ENCODE measurements around the gene ZFP36L2. TPM values are rescaled to one million over a fixed set of nuclear protein-coding genes. Genes with fewer than 3 reads are reported as not detected.
A peak's percentile ranks its signal among the peaks of the same experiment; 100 is the strongest.

Gene ZFP36L2
- total RNA-seq, 3 donors from 2014 or later: 111 to 155 (median 124) TPM

GRCh38 chr2:43215673-43216255, 10.6 kb downstream of the ZFP36L2 start:
- intact Hi-C loops (cut with DNase I; ENCODE audit: low total_unique reads): loop anchor here (2.0 to 10.0 kb wide), 2 partner anchors 41 to 81 kb away; no protein-coding TSS in a partner anchor
- Histone ChIP-seq H3K4me3 (no peak overlapping the region), H3K9me3 (no peaks in the 10 kb centered on the region), H3K27ac (no peak overlapping the region), H3K27me3 (no peaks in the 10 kb centered on the region), H3K36me3 (no peaks in the 10 kb centered on the region), H3K4me1 (peaks cover 0 to 22% of the 10 kb centered on the region in 2 donors)
- no peak for DNase-seq (ENCODE audit: low spot score in 2 of 2)
- TF ChIP-seq POLR2A (IDR thresholded peaks at IDR 0.05): no peak
- no peak for TF ChIP-seq CTCF (IDR thresholded peaks at IDR 0.05)
- TF ChIP-seq POLR2AphosphoS5 (IDR thresholded peaks at IDR 0.05): no peak

- no peaks in the 10 kb centered on the region for H3K9me3 ChIP-seq
- H3K27me3 ChIP-seq: no peaks in the 10 kb centered on the region
- no peak for DNase-seq (ENCODE audit: low spot score in 2 of 2)
- H3K36me3 ChIP-seq: no peaks in the 10 kb centered on the region
- H3K27ac ChIP-seq: no peak overlapping the region
- H3K4me3 ChIP-seq: no peak overlapping the region
- intact Hi-C loops (cut with DNase I; ENCODE audit: low total_unique reads): loop anchor here (10.0 kb wide), 1 partner anchor 79 kb away; no protein-coding TSS in a partner anchor
- H3K4me1 ChIP-seq: peaks cover 0 to 18% of the 10 kb centered on the region in 2 donors
- TF ChIP-seq CTCF (IDR thresholded peaks at IDR 0.05): no peak
- TF ChIP-seq POLR2A (IDR thresholded peaks at IDR 0.05): no peak
- TF ChIP-seq POLR2AphosphoS5 (IDR thresholded peaks at IDR 0.05): no peak
Measured at GRCh38 chr2:43214253-43214652, 12.2 kb downstream of the ZFP36L2 start.

- no peak for DNase-seq (ENCODE audit: low spot score in 2 of 2)
- intact Hi-C loops (cut with DNase I; ENCODE audit: low total_unique reads): loop anchor here (10.0 kb wide), 1 partner anchor 78 kb away; no protein-coding TSS in a partner anchor
- Histone ChIP-seq H3K9me3 (no peaks in the 10 kb centered on the region), H3K4me3 (no peak overlapping the region), H3K27ac (peak overlapping the region in 1 of 2 donors; percentile 44), H3K4me1 (peaks cover 0 to 5% of the 10 kb centered on the region in 2 donors), H3K36me3 (no peaks in the 10 kb centered on the region), H3K27me3 (no peaks in the 10 kb centered on the region)
- no peak for TF ChIP-seq CTCF (IDR thresholded peaks at IDR 0.05)
- no peak for TF ChIP-seq POLR2AphosphoS5 (IDR thresholded peaks at IDR 0.05)
- no peak for TF ChIP-seq POLR2A (IDR thresholded peaks at IDR 0.05)
Measured at GRCh38 chr2:43212931-43213330, 13.5 kb downstream of the ZFP36L2 start.

GRCh38 chr2:43212216-43212835, 14.1 kb downstream of the ZFP36L2 start:
- Histone ChIP-seq H3K4me3 (no peak overlapping the region), H3K36me3 (no peaks in the 10 kb centered on the region), H3K9me3 (no peaks in the 10 kb centered on the region), H3K27ac (peak overlapping the region in 1 of 2 donors; percentile 44), H3K4me1 (no peaks in the 10 kb centered on the region), H3K27me3 (no peaks in the 10 kb centered on the region)
- no peak for TF ChIP-seq CTCF (IDR thresholded peaks at IDR 0.05)
- no peak for TF ChIP-seq POLR2A (IDR thresholded peaks at IDR 0.05)
- no peak for TF ChIP-seq POLR2AphosphoS5 (IDR thresholded peaks at IDR 0.05)
- intact Hi-C loops (cut with DNase I; ENCODE audit: low total_unique reads): loop anchor here (10.0 kb wide), 1 partner anchor 78 kb away; no protein-coding TSS in a partner anchor
- no peak for DNase-seq (ENCODE audit: low spot score in 2 of 2)
